Endothelial cell of umbilical vein (primary cell): ENCODE measurements around the gene TFDP1. TPM values are rescaled to one million over a fixed set of nuclear protein-coding genes. Genes with fewer than 3 reads are reported as not detected.

Experiments
- BruUV-seq: library from RNA; stranded (reverse); fragments of 400-500 nt; replicated peaks from 2 replicates; lab custom pipeline; 2021; lab: Mats Ljungman, UMichigan
- CTCF ChIA-PET: fragments of 300-600, 350-600 bp; sonication (Branson Sonifier 250); formaldehyde crosslinking; loops from one replicate; lab custom pipeline; 2021; ENCODE audit warnings: antibody characterized with exemption, inconsistent platforms; lab: Charles Lee
- POLR2A ChIA-PET: fragments of 300-600, 350-600 bp; sonication (Branson Sonifier 250); formaldehyde crosslinking; loops from one replicate; lab custom pipeline; 2021; ENCODE audit warnings: antibody characterized with exemption, inconsistent platforms; lab: Charles Lee
- DNase-seq: peaks from one replicate; pipeline ENCODE4 v3.0.0-alpha.2; 2011; ENCODE audit warnings: low read depth, low spot score
- FAIRE-seq: peaks from 2 replicates; lab custom pipeline; 2011; peaks lifted over from hg19 to GRCh38; lab: Jason Lieb, UNC
- H2AFZ ChIP-seq: 2 replicates; pipeline ENCODE4 v1.6.0; 2012; ENCODE audit warnings: low read depth, low read length, control low read depth, inconsistent platforms
- H3K27ac ChIP-seq: 2 replicates; pipeline ENCODE4 v1.5.1; 2011; ENCODE audit warnings: low read depth, mild to moderate bottlenecking, control low read depth, low read length, moderate library complexity; ENCODE audit not compliant: insufficient read depth
- H3K27me3 ChIP-seq, 2 experiments: 2 replicates each; pipeline versions ENCODE4 v1.6.0 to v1.6.1; 2011; ENCODE audit warnings: low read length in 2 of 2, mixed read lengths in 1 of 2; ENCODE audit not compliant: control insufficient read depth in 2 of 2, insufficient read depth in 2 of 2
- H3K36me3 ChIP-seq, 2 experiments: 2 replicates in 1 of 2; 3 replicates in 1 of 2; pipeline ENCODE4 v1.5.1; 2011; ENCODE audit warnings: low read length in 2 of 2, mild to moderate bottlenecking in 1 of 2, moderate library complexity in 1 of 2; ENCODE audit not compliant: control insufficient read depth in 2 of 2, insufficient read depth in 2 of 2; ENCODE audit errors: extremely low read depth in 1 of 2
- H3K4me1 ChIP-seq: 3 replicates; pipeline ENCODE4 v1.5.1; 2011; ENCODE audit warnings: mild to moderate bottlenecking, low read length; ENCODE audit not compliant: control insufficient read depth, insufficient read depth; ENCODE audit errors: extremely low read depth
- H3K4me2 ChIP-seq: 2 replicates; pipeline ENCODE4 v1.6.1; 2011; ENCODE audit warnings: low read length, control low read depth, mixed read lengths; ENCODE audit not compliant: insufficient read depth
- H3K4me3 ChIP-seq, 3 experiments: fragments of 200-600 bp in 1 of 3; sonication (generic), shearing (Covaris generic) in 1 of 3; replicated peaks in 1 of 3; 2 replicates each; pipeline ENCODE4 v1.5.1; 2011 to 2016; ENCODE audit warnings: control low read depth in 3 of 3, low read length in 3 of 3, mild to moderate bottlenecking in 2 of 3, inconsistent platforms in 1 of 3, low read depth in 1 of 3, moderate library complexity in 1 of 3; ENCODE audit not compliant: insufficient read depth in 1 of 3
- H3K79me2 ChIP-seq: 2 replicates; pipeline ENCODE4 v1.6.0; 2012; ENCODE audit warnings: low read length, inconsistent platforms; ENCODE audit not compliant: control insufficient read depth, insufficient read depth
- H3K9ac ChIP-seq: replicated peaks from 2 replicates; pipeline ENCODE3; 2011; ENCODE audit warnings: low read length, control low read depth; ENCODE audit not compliant: insufficient read depth; ENCODE audit errors: extremely low read depth
- H3K9me1 ChIP-seq: replicated peaks from 3 replicates; pipeline ENCODE4 v1.6.0; 2011; ENCODE audit warnings: mild to moderate bottlenecking, low read length; ENCODE audit not compliant: control insufficient read depth, insufficient read depth; ENCODE audit errors: extremely low read depth
- H3K9me3 ChIP-seq: replicated peaks from 2 replicates; pipeline ENCODE4 v1.5.1; 2012; ENCODE audit warnings: low read length, inconsistent platforms; ENCODE audit not compliant: control insufficient read depth, insufficient read depth
- H4K20me1 ChIP-seq: replicated peaks from 2 replicates; pipeline ENCODE3; 2011; ENCODE audit warnings: mild to moderate bottlenecking, low read length; ENCODE audit not compliant: control insufficient read depth, insufficient read depth; ENCODE audit errors: extremely low read depth
- EZH2 ChIP-seq: IDR thresholded peaks from 2 replicates; pipeline ENCODE4 v1.6.1; 2012; ENCODE audit warnings: borderline replicate concordance, low read depth, mild to moderate bottlenecking, moderate library complexity, low read length, inconsistent platforms; ENCODE audit not compliant: severe bottlenecking
- FOS ChIP-seq: IDR thresholded peaks from 2 replicates; pipeline ENCODE4 v1.6.1; 2011; ENCODE audit warnings: mild to moderate bottlenecking, low read length, moderate library complexity, borderline replicate concordance; ENCODE audit not compliant: insufficient read depth
- GATA2 ChIP-seq: IDR thresholded peaks from 2 replicates; pipeline ENCODE4 v1.7.0; 2011; ENCODE audit warnings: low read depth, mild to moderate bottlenecking, moderate library complexity, mixed read lengths, low read length; ENCODE audit not compliant: insufficient read length, insufficient read depth
- JUN ChIP-seq: IDR thresholded peaks from 2 replicates; pipeline ENCODE4 v1.6.1; 2011; ENCODE audit warnings: borderline replicate concordance, low read depth; ENCODE audit not compliant: insufficient read length, insufficient read depth
- MYC ChIP-seq: IDR thresholded peaks from one replicate; pipeline ENCODE4 v1.6.1; 2011; ENCODE audit warnings: mild to moderate bottlenecking, low read depth, low read length
- POLR2A ChIP-seq: IDR thresholded peaks from 2 replicates; pipeline ENCODE4 v1.6.1; 2012; ENCODE audit warnings: low read depth, mild to moderate bottlenecking, control low read depth, low read length
- POLR2AphosphoS5 ChIP-seq: IDR thresholded peaks from 2 replicates; pipeline ENCODE4 v1.6.1; 2012; ENCODE audit warnings: low read depth, mild to moderate bottlenecking, control low read depth, low read length, moderate library complexity; ENCODE audit not compliant: insufficient read depth
- dilution Hi-C: fragments of 300-500 bp; cut with MboI; formaldehyde crosslinking; loops from one replicate; pipeline ENCODE4 v1.15.0; 2019; ENCODE audit warnings: low sequenced_read_pairs; ENCODE audit not compliant: extremely low pct_ligation_motif_present
- intact Hi-C: fragments of 100-400 bp; cut with micrococcal nuclease; formaldehyde crosslinking; loops from one replicate; pipeline ENCODE4 v1.10.0; 2022
- polyA plus RNA-seq, 4 experiments: library from polyadenylated mRNA; depleted of rRNA in 3 of 4; stranded (reverse) in 3 of 4; unstranded in 1 of 4; fragments of >200 nt; gene quantifications; 2 replicates each; pipeline versions ENCODE4 v1.2.1 to v1.2.3, GENCODE V29; 2011 to 2012; ENCODE audit warnings: missing spikeins in 1 of 4
- total RNA-seq: library from RNA; stranded (reverse); gene quantifications from 2 replicates; pipeline ENCODE4 v1.2.3, GENCODE V29; 2021
- TF ChIP-seq, protein P1 (sequence below): IDR thresholded peaks from 2 replicates; pipeline ENCODE4 v1.6.1; 2011; ENCODE audit not compliant: insufficient read depth, insufficient read length
- TF ChIP-seq, protein P2 (sequence below), 2 donors: IDR thresholded peaks; 1 replicate in 1 of 2; 2 replicates in 1 of 2; pipeline ENCODE4 v1.5.1; 2011; ENCODE audit warnings: low read length in 2 of 2, mild to moderate bottlenecking in 2 of 2, moderate library complexity in 2 of 2, control low read depth in 1 of 2, inconsistent platforms in 1 of 2, low read depth in 1 of 2; ENCODE audit not compliant: insufficient read depth in 1 of 2; ENCODE audit errors: extremely low read depth in 1 of 2

Gene TFDP1
- total and polyA plus RNA-seq, 2 donors (not counting 3 experiments of a cell fraction or from before 2014, with no cell fraction given) = 64.3 to 137 TPM

- H3K4me3 ChIP-seq = no peak overlapping the region
- TF ChIP-seq, protein P1, sequence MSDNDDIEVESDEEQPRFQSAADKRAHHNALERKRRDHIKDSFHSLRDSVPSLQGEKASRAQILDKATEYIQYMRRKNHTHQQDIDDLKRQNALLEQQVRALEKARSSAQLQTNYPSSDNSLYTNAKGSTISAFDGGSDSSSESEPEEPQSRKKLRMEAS = no peak
- TF ChIP-seq FOS (no peak), GATA2 (no peak), MYC (no peak), POLR2AphosphoS5 (no peak), EZH2 (no peak), JUN (no peak), POLR2A (no peak)
- TF ChIP-seq, protein P2, sequence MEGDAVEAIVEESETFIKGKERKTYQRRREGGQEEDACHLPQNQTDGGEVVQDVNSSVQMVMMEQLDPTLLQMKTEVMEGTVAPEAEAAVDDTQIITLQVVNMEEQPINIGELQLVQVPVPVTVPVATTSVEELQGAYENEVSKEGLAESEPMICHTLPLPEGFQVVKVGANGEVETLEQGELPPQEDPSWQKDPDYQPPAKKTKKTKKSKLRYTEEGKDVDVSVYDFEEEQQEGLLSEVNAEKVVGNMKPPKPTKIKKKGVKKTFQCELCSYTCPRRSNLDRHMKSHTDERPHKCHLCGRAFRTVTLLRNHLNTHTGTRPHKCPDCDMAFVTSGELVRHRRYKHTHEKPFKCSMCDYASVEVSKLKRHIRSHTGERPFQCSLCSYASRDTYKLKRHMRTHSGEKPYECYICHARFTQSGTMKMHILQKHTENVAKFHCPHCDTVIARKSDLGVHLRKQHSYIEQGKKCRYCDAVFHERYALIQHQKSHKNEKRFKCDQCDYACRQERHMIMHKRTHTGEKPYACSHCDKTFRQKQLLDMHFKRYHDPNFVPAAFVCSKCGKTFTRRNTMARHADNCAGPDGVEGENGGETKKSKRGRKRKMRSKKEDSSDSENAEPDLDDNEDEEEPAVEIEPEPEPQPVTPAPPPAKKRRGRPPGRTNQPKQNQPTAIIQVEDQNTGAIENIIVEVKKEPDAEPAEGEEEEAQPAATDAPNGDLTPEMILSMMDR (IDR thresholded peaks at IDR 0.05; ENCODE audit: extremely low read depth in 1 of 2, insufficient read depth in 1 of 2, low read depth in 1 of 2, low read length in 2 of 2) = no peak
- H3K79me2 ChIP-seq = no peaks in the 10 kb centered on the region
- no peak overlapping the region for H3K4me2 ChIP-seq
- no TSS peak for BruUV-seq
- intact Hi-C loops = no loop called here
- CTCF ChIA-PET = interaction anchor here (1.2 kb wide), 1 partner anchor 9 kb away, joined by 3 read pairs; no protein-coding TSS in a partner anchor
- dilution Hi-C loops = no loop called here
- H3K4me1 ChIP-seq = no peaks in the 10 kb centered on the region
- POLR2A ChIA-PET = interaction anchor here (0.5 kb wide), 1 partner anchor 281 kb away, joined by 7 read pairs; no protein-coding TSS in a partner anchor
- H3K27me3 ChIP-seq = no peaks in the 10 kb centered on the region
- FAIRE-seq (no peak), DNase-seq (no peak)
- no peaks in the 10 kb centered on the region for H3K9me1 ChIP-seq
- H3K9ac ChIP-seq = no peak overlapping the region
- H3K36me3 ChIP-seq = peaks cover 13 to 46% of the 10 kb centered on the region in 2 experiments
- no peak overlapping the region for H3K27ac ChIP-seq
- H2AFZ ChIP-seq = no peak overlapping the region
- H4K20me1 ChIP-seq = no peaks in the 10 kb centered on the region
- no peaks in the 10 kb centered on the region for H3K9me3 ChIP-seq
These were observed 54.3 kb downstream of the TFDP1 start for GRCh38 chr13:113638806-113639205.
